Measurements from ENCODE around the gene ETS1.

ETS1 gene

DNA sequence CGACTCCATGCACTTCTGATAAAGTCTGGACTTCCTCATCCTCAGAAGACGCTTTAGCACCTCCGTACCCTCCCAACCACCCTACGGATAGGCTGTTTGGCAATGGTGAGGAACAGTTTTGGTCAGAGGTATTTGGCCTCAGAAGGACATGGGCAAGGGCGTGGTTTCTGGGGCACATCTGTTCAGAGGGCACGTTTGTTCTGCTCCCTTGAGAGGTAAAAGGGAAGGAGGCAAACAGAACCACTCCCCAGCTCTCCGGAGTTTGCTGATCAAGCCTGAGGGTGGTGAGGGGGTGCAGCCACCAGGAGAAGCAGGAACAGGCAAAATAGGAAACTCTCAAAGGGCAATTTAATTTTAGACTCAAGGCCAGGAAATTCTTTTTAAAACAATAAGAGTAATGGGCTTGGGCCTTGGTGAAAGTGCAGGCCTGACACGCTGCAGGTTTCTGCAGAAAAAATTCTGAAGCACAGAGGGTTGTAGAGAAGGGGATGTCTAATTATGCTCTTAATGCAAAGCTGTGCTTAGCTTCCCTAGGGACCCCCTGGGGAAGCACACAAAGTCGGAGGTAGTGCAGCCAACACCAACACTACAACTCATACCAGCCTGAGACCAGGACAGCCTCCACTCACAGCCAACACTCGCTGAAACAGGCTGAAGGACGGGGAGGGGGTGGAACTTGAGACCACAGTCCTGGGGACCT lies 23.3 kb downstream of the ETS1 start:
- no peak for DNase-seq (ENCODE audit: low spot score)
- H3K27ac ChIP-seq: no peak overlapping the region

DNA sequence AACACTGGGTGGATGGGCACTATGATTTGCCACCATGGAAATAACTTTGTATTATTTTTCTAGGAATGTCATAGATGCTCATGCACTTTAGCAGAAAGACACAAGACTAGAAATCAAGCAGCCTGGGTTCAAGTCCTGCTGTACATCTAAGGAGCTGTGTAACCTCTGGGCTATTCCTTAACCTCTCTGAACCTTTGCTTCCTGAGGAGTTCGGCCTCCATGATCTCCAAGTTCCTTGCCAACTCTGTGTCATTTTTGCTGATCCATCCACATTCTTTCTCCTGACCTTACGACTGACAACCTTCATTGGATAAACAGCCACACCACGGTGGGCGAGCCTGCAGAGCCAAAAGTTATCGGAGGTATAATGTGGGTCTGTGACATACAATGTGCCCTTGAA lies 24.1 kb downstream of the ETS1 start:
- Histone ChIP-seq H3K4me3 (no peak overlapping the region), H3K27ac (no peak overlapping the region)
- DNase-seq (ENCODE audit: low spot score): no peak
- TF ChIP-seq, protein P1, sequence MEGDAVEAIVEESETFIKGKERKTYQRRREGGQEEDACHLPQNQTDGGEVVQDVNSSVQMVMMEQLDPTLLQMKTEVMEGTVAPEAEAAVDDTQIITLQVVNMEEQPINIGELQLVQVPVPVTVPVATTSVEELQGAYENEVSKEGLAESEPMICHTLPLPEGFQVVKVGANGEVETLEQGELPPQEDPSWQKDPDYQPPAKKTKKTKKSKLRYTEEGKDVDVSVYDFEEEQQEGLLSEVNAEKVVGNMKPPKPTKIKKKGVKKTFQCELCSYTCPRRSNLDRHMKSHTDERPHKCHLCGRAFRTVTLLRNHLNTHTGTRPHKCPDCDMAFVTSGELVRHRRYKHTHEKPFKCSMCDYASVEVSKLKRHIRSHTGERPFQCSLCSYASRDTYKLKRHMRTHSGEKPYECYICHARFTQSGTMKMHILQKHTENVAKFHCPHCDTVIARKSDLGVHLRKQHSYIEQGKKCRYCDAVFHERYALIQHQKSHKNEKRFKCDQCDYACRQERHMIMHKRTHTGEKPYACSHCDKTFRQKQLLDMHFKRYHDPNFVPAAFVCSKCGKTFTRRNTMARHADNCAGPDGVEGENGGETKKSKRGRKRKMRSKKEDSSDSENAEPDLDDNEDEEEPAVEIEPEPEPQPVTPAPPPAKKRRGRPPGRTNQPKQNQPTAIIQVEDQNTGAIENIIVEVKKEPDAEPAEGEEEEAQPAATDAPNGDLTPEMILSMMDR (IDR thresholded peaks at IDR 0.05): no peak

More for the DNA sequence above, 23.3 kb downstream of the ETS1 start:
- H3K4me3 ChIP-seq: no peak overlapping the region
- TF ChIP-seq, protein P1 (IDR thresholded peaks at IDR 0.05): no peak

DNA sequence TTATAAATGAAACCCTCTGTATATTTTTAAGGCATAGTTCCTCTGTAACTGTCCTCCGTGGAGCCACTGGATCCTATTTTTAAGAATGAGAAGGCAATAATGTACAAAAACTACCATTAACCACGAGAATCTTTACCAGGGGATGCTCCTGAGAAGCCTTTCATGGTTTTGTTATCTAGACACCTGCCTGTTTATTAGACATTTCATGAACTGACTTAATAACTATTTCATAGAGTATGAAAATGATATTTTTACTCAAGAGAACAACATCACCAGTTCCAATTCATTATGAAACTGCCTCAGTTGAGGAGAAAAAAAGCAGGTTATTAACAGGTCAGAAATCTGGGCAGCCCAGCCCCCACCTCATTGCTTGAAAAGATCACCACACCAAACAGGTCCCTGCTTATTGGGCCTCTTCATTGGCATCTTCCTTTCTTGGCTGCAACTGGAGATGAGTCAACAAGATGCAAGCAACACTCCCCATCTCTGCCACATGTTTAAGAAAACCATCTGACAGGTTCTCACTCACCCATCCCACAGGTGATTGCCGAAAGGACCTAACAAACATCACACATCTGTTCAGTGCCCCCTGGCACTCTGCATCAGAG lies 27.8 kb downstream of the ETS1 start:
- TF ChIP-seq, protein P1 (IDR thresholded peaks at IDR 0.05): no peak

DNA sequence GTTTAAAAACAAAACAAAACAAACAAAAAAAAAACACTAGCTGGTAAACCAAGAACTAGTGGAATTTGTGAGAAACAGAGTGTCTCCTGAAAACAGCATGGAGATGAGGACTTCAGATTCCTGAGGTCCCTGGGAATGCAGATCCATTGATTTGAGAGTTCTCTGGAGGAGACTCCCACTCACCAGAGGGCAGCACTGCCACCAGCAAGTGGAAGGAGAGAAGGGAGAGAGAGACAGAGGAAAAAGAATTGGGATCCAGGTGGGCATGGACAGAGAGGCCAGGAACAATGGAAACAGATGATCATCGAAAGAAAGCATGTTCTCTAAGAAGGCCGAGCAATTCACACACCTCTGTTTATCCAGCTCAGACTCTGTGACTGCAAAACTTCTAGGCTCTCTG lies 31.8 kb downstream of the ETS1 start:
- TF ChIP-seq, protein P1 (IDR thresholded peaks at IDR 0.05): no peak

More for the DNA sequence above, 27.8 kb downstream of the ETS1 start:
- no peak for DNase-seq (ENCODE audit: low spot score)
- no peak overlapping the region for H3K27ac ChIP-seq
- no peak overlapping the region for H3K4me3 ChIP-seq

GRCh38 chr11:128553662-128554362 lies 33.5 kb downstream of the ETS1 start:
- DNase-seq (ENCODE audit: low spot score): no peak
- peak overlapping the region; percentile 13 for H3K4me3 ChIP-seq
- H3K27ac ChIP-seq: peak overlapping the region in 1 of 2 donors; percentile 12
- TF ChIP-seq, protein P1 (IDR thresholded peaks at IDR 0.05): no peak

More for the DNA sequence above, 31.8 kb downstream of the ETS1 start:
- Histone ChIP-seq H3K27ac (no peak overlapping the region), H3K4me3 (no peak overlapping the region)
- DNase-seq (ENCODE audit: low spot score): no peak

DNA sequence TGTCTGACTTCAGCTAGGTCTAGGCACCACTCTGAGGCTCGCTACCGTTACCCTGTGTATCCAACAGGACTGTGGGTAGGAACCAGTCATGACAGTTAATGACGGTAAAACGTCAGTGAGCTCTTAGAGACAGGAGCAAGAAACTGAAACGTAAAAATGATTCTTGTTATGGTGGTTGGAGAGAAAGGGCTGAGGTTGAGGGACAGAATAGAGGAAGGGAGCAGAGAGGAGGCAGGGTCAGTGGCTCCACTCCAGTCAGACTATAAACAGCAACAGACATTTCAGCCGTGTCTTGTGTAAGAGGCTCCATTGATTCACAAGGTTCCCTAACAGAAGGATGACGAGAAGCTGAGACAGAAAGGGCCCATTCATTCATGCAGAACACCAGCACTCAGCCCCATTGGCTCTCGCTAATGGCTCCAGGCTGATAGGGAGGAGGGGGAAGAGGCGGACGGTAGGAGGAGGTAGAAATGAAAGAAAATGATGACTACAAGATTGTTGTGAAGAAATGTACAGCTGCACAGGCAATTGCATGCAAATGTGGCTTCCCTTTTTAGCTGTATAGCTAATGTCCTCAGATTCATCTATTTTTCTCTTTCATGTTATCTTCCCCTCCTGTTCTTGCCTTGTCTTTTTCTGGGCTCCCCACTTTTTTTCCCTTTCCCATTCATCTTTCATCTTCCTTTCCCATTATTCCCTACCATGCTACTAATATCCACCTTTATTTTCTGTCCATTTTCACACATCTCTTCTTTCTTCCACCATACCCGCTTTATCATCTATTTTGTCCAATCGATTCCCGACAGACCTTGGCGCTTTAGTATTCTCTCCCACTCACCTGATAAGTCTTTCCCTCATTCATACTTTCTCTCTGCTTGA lies 34.3 kb downstream of the ETS1 start:
- H3K27ac ChIP-seq: peak overlapping the region in 1 of 2 donors; percentile 12
- DNase-seq (ENCODE audit: low spot score): no peak
- H3K4me3 ChIP-seq: peak overlapping the region; percentile 13

More for the DNA sequence above, 34.3 kb downstream of the ETS1 start:
- TF ChIP-seq, protein P1 (IDR thresholded peaks at IDR 0.05): no peak

All from coronary artery (tissue), 2 donors.